H1 (cell line): ENCODE results near the gene CHST12. TPM values are rescaled to one million over a fixed set of nuclear protein-coding genes. Genes with fewer than 3 reads are reported as not detected.

Experiments used
- CTCF ChIA-PET: fragments of 300-600 bp; sonication (Branson Sonifier 250); formaldehyde crosslinking; loops from one replicate; lab custom pipeline; 2021; ENCODE audit not compliant: partially characterized antibody; lab: Charles Lee
- POLR2A ChIA-PET: fragments of 300-600 bp; sonication (Branson Sonifier 250); formaldehyde crosslinking; loops from one replicate; lab custom pipeline; 2021; ENCODE audit warnings: inconsistent platforms; ENCODE audit not compliant: partially characterized antibody; lab: Charles Lee
- DNase-seq, 2 experiments: peaks; one replicate each; pipeline versions ENCODE4 v3.0.0 to v3.0.0-alpha.2; 2010 to 2022; ENCODE audit warnings: low spot score in 2 of 2, low read depth in 1 of 2, mixed read lengths in 1 of 2
- FAIRE-seq: peaks from 2 replicates; lab custom pipeline; 2011; peaks lifted over from hg19 to GRCh38; lab: Jason Lieb, UNC
- H2AFZ ChIP-seq: 2 replicates; pipeline ENCODE4 v1.8.1; 2012; ENCODE audit warnings: low read length, inconsistent platforms
- H2AK5ac ChIP-seq: 2 replicates; pipeline ENCODE4 v1.6.1; 2013; ENCODE audit warnings: low read depth, low read length
- H2BK120ac ChIP-seq: replicated peaks from 2 replicates; pipeline ENCODE3; 2013; ENCODE audit warnings: low read depth, low read length, inconsistent platforms
- H2BK12ac ChIP-seq: 2 replicates; pipeline ENCODE4 v1.6.1; 2013; ENCODE audit warnings: low read depth, low read length
- H2BK15ac ChIP-seq: 2 replicates; pipeline ENCODE4 v1.6.1; 2013; ENCODE audit warnings: low read length
- H2BK20ac ChIP-seq: 2 replicates; pipeline ENCODE4 v1.6.1; 2013; ENCODE audit warnings: low read length
- H2BK5ac ChIP-seq: 2 replicates; pipeline ENCODE4 v1.6.1; 2013; ENCODE audit warnings: low read depth, low read length
- H3K14ac ChIP-seq: 2 replicates; pipeline ENCODE4 v1.6.1; 2013; ENCODE audit warnings: inconsistent platforms; ENCODE audit not compliant: insufficient read length
- H3K18ac ChIP-seq: 2 replicates; pipeline ENCODE4 v1.6.1; 2013; ENCODE audit warnings: low read length; ENCODE audit errors: extremely low read depth
- H3K23ac ChIP-seq: 2 replicates; pipeline ENCODE4 v1.6.1; 2013; ENCODE audit warnings: inconsistent platforms; ENCODE audit not compliant: insufficient read length
- H3K23me2 ChIP-seq: 2 replicates; pipeline ENCODE4 v1.6.1; 2013; ENCODE audit warnings: low read depth, low read length
- H3K27ac ChIP-seq: 2 replicates; pipeline ENCODE4 v1.6.1; 2011; ENCODE audit warnings: low read depth, low read length, inconsistent platforms
- H3K27me3 ChIP-seq, 4 experiments: replicated peaks in 1 of 4; 1 replicate in 1 of 4; 2 replicates in 3 of 4; pipeline versions ENCODE4 v1.6.1 to v1.8.1; 2011 to 2013; ENCODE audit warnings: low read length in 3 of 4, mild to moderate bottlenecking in 3 of 4, inconsistent platforms in 2 of 4, mixed read lengths in 2 of 4, moderate library complexity in 1 of 4; ENCODE audit not compliant: control insufficient read depth in 3 of 4, insufficient read depth in 3 of 4; ENCODE audit errors: extremely low read depth in 1 of 4
- H3K36me3 ChIP-seq, 4 experiments: 2 replicates each; pipeline versions ENCODE4 v1.6.1 to v1.8.1; 2011 to 2013; ENCODE audit warnings: mild to moderate bottlenecking in 4 of 4, low read length in 3 of 4, moderate library complexity in 2 of 4, control low read depth in 1 of 4, inconsistent platforms in 1 of 4; ENCODE audit not compliant: insufficient read depth in 4 of 4, control insufficient read depth in 2 of 4
- H3K4ac ChIP-seq: replicated peaks from 2 replicates; pipeline ENCODE3; 2013; ENCODE audit warnings: low read length, low read depth, mixed read lengths, inconsistent platforms; ENCODE audit not compliant: insufficient read length
- H3K4me1 ChIP-seq, 4 experiments: replicated peaks in 1 of 4; 1 replicate in 1 of 4; 2 replicates in 3 of 4; pipeline versions ENCODE4 v1.6.1 to v1.8.1; 2011 to 2013; ENCODE audit warnings: low read length in 3 of 4, inconsistent platforms in 2 of 4, mixed read lengths in 1 of 4; ENCODE audit not compliant: insufficient read depth in 4 of 4, control insufficient read depth in 3 of 4
- H3K4me2 ChIP-seq, 2 experiments: 2 replicates each; pipeline versions ENCODE4 v1.6.1 to v1.8.1; 2011 to 2013; ENCODE audit warnings: low read depth in 2 of 2, low read length in 2 of 2, control low read depth in 1 of 2, inconsistent platforms in 1 of 2, mild to moderate bottlenecking in 1 of 2; ENCODE audit not compliant: insufficient read depth in 1 of 2
- H3K4me3 ChIP-seq, 4 experiments: fragments of 200-600, 300-600 bp in 1 of 4; sonication (generic), shearing (Covaris generic), sonication (Bioruptor Twin) in 1 of 4; 2 replicates each; pipeline versions ENCODE4 v1.5.1 to v1.8.1; 2011 to 2016; ENCODE audit warnings: low read length in 4 of 4, low read depth in 3 of 4, control low read depth in 2 of 4, inconsistent platforms in 2 of 4, mild to moderate bottlenecking in 2 of 4, mixed read lengths in 1 of 4, moderate library complexity in 1 of 4; ENCODE audit not compliant: insufficient read depth in 2 of 4; ENCODE audit errors: extremely low read depth in 1 of 4
- H3K56ac ChIP-seq: replicated peaks from 2 replicates; pipeline ENCODE3; 2013; ENCODE audit warnings: low read depth, mild to moderate bottlenecking, mixed read lengths, low read length, inconsistent platforms; ENCODE audit not compliant: insufficient read length
- H3K79me1 ChIP-seq: 2 replicates; pipeline ENCODE4 v1.6.1; 2013; ENCODE audit warnings: low read depth, low read length, control low read depth
- H3K79me2 ChIP-seq, 2 experiments: 2 replicates each; pipeline versions ENCODE4 v1.6.1 to v1.8.1; 2012 to 2013; ENCODE audit warnings: low read length in 2 of 2, mild to moderate bottlenecking in 2 of 2, inconsistent platforms in 1 of 2; ENCODE audit not compliant: insufficient read depth in 2 of 2, control insufficient read depth in 1 of 2
- H3K9ac ChIP-seq, 4 experiments: replicated peaks in 1 of 4; 1 replicate in 1 of 4; 2 replicates in 3 of 4; pipeline versions ENCODE4 v1.6.1 to v1.8.1; 2011 to 2013; ENCODE audit warnings: low read depth in 3 of 4, low read length in 3 of 4, control low read depth in 2 of 4, mild to moderate bottlenecking in 2 of 4, moderate library complexity in 2 of 4, inconsistent platforms in 1 of 4; ENCODE audit errors: extremely low read depth in 1 of 4
- H3K9me3 ChIP-seq, 2 experiments: 2 replicates each; pipeline versions ENCODE4 v1.6.1 to v1.8.1; 2012 to 2013; ENCODE audit warnings: mild to moderate bottlenecking in 2 of 2, moderate library complexity in 2 of 2, control low read depth in 1 of 2, inconsistent platforms in 1 of 2, low read depth in 1 of 2, low read length in 1 of 2, mixed read lengths in 1 of 2; ENCODE audit not compliant: insufficient read depth in 2 of 2
- H4K20me1 ChIP-seq, 2 experiments: replicated peaks in 1 of 2; 2 replicates each; pipeline versions ENCODE3 to v1.8.1; 2011 to 2013; ENCODE audit warnings: inconsistent platforms in 2 of 2, low read length in 2 of 2, mild to moderate bottlenecking in 1 of 2; ENCODE audit not compliant: insufficient read depth in 2 of 2, control insufficient read depth in 1 of 2
- H4K5ac ChIP-seq: 2 replicates; pipeline ENCODE4 v1.6.1; 2013; ENCODE audit warnings: low read length, low read depth, mixed read lengths, inconsistent platforms; ENCODE audit not compliant: insufficient read length
- H4K8ac ChIP-seq: 2 replicates; pipeline ENCODE4 v1.8.0; 2013; ENCODE audit warnings: mild to moderate bottlenecking, moderate library complexity, low read length, inconsistent platforms; ENCODE audit not compliant: insufficient read depth; ENCODE audit errors: extremely low read depth
- H4K91ac ChIP-seq: replicated peaks from 2 replicates; pipeline ENCODE3; 2013; ENCODE audit warnings: low read length, mixed read lengths, inconsistent platforms; ENCODE audit not compliant: insufficient read length
- ATF3 ChIP-seq: IDR thresholded peaks from 2 replicates; pipeline ENCODE4 v1.6.1; 2011; ENCODE audit warnings: low read depth, mild to moderate bottlenecking, low read length; ENCODE audit not compliant: insufficient read depth
- E2F6 ChIP-seq: IDR thresholded peaks from 2 replicates; pipeline ENCODE4 v1.6.1; 2012; ENCODE audit warnings: inconsistent platforms
- GTF2F1 ChIP-seq: IDR thresholded peaks from 2 replicates; pipeline ENCODE4 v1.6.1; 2012; ENCODE audit warnings: low read depth, low read length, improper control_type of control experiment, borderline replicate concordance
- POU5F1 ChIP-seq: IDR thresholded peaks from 2 replicates; pipeline ENCODE4 v1.6.1; 2011; ENCODE audit warnings: low read depth, mild to moderate bottlenecking, low read length, moderate library complexity
- RFX5 ChIP-seq: IDR thresholded peaks from 2 replicates; pipeline ENCODE4 v1.6.1; 2011; ENCODE audit warnings: low read depth, low read length, improper control_type of control experiment, borderline replicate concordance
- RXRA ChIP-seq: IDR thresholded peaks from 2 replicates; pipeline ENCODE4 v1.6.1; 2011; ENCODE audit warnings: low read depth, mild to moderate bottlenecking, low read length, moderate library complexity; ENCODE audit not compliant: insufficient read depth
- TBP ChIP-seq: IDR thresholded peaks from 2 replicates; pipeline ENCODE4 v1.6.1; 2011; ENCODE audit warnings: low read depth, low read length, improper control_type of control experiment
- USF2 ChIP-seq: IDR thresholded peaks from 2 replicates; pipeline ENCODE4 v1.6.1; 2011; ENCODE audit warnings: low read length, improper control_type of control experiment
- WGBS, 2 experiments: shearing (Covaris generic) in 1 of 2; methylation state at CpG; one replicate each; pipeline versions ENCODE4 v1.1.6 to v1.1.7; 2013 to 2015; ENCODE audit warnings: low lambda C conversion rate in 2 of 2, mixed read lengths in 2 of 2, inconsistent platforms in 1 of 2, low coverage in 1 of 2, missing lambda C conversion rate in 1 of 2; ENCODE audit not compliant: insufficient replicate concordance in 2 of 2, insufficient coverage in 1 of 2, insufficient read length in 1 of 2; ENCODE audit errors: extremely low coverage in 1 of 2, missing lambda C conversion rate in 1 of 2; 5-methylcytosine and 5-hydroxymethylcytosine counted together
- polyA plus RNA-seq, 7 experiments: library from polyadenylated mRNA; depleted of rRNA in 3 of 7; stranded (reverse) in 5 of 7; unstranded in 2 of 7; fragments of >200 nt in 5 of 7; fragments of 200-250 nt in 2 of 7; gene quantifications; 1 replicate in 5 of 7; 2 replicates in 1 of 7; 4 replicates in 1 of 7; pipeline versions ENCODE4 v1.2.1 to v1.2.3, GENCODE V29; 2011 to 2013; ENCODE audit warnings: missing spikeins in 2 of 7, mixed read lengths in 2 of 7
- total RNA-seq: library from RNA; stranded (reverse); fragmentation: NEBNext Ultra II Directional; extraction: Animal tissue kit (Norgen Biotek cat#: 25700); gene quantifications from 2 replicates; pipeline ENCODE4 v1.2.1, GENCODE V29; 2021

Gene CHST12
- total and polyA plus RNA-seq, 2 of the 8 experiments (the other 6 are each of a cell fraction or from before 2014, with no cell fraction given) = 13.4 to 24.1 TPM

- H4K91ac ChIP-seq = peak overlapping the region; percentile 98
- H2BK12ac ChIP-seq = peak overlapping the region; percentile 94; the same call in 1 of the 2 replicates
- peak overlapping the region; percentile 78 for H3K18ac ChIP-seq
- ChIA-PET POLR2A (interaction anchor here (1.0 to 1.8 kb wide), 5 partner anchors 12 to 29 kb away, joined by 3 to 4 read pairs (median 4); no protein-coding TSS in a partner anchor), CTCF (interaction anchor here (0.6 to 2.5 kb wide), 7 partner anchors 13 to 215 kb away, joined by 3 to 9 read pairs (median 3); no protein-coding TSS in a partner anchor)
- no peak overlapping the region for H3K56ac ChIP-seq
- H2BK5ac ChIP-seq = peak overlapping the region; percentile 83; the same call in 1 of the 2 replicates
- H3K23ac ChIP-seq = no peak overlapping the region
- H3K4me3 ChIP-seq = no peak overlapping the region
- H2AK5ac ChIP-seq = peak overlapping the region; percentile 75; the same call in 1 of the 2 replicates
- H2BK20ac ChIP-seq = peak overlapping the region; percentile 95; the same call in 1 of the 2 replicates
- no peaks in the 10 kb centered on the region for H3K79me2 ChIP-seq
- H3K4me2 ChIP-seq = no peak overlapping the region
- peak overlapping the region; percentile 72 for H4K5ac ChIP-seq
- H2BK120ac ChIP-seq = peak overlapping the region; percentile 38
- H3K9me3 ChIP-seq = no peaks in the 10 kb centered on the region
- H3K79me1 ChIP-seq = no peaks in the 10 kb centered on the region; the same call in 1 of the 2 replicates
- H2BK15ac ChIP-seq = no peak overlapping the region
- no peak for FAIRE-seq
- H3K27me3 ChIP-seq = no peaks in the 10 kb centered on the region
- H4K20me1 ChIP-seq = no peaks in the 10 kb centered on the region
- no peak overlapping the region for H3K14ac ChIP-seq
- H4K8ac ChIP-seq = no peak overlapping the region
- peak overlapping the region; percentile 74 for H3K4ac ChIP-seq
- 74% methylated on average over 16 of the region's 25 CpGs; no CpG with 5 or more reads in 1 of the 2 experiments for WGBS, 2 experiments
- H3K27ac ChIP-seq = no peak overlapping the region
- no peak for DNase-seq
- no peak overlapping the region for H3K9ac ChIP-seq
- H2AFZ ChIP-seq = no peak overlapping the region
- peaks cover 0 to 48% (median 37%) of the 10 kb centered on the region in 4 experiments; a peak in 6 of 7 replicates for H3K4me1 ChIP-seq
- no peaks in the 10 kb centered on the region for H3K36me3 ChIP-seq
- peaks cover 16% of the 10 kb centered on the region; the same call in 1 of the 2 replicates for H3K23me2 ChIP-seq
- TF ChIP-seq RXRA (no peak), ATF3 (no peak), POU5F1 (no peak), GTF2F1 (no peak), USF2 (no peak), E2F6 (no peak), RFX5 (no peak), TBP (no peak)
Measured at GRCh38 chr7:2495418-2496299, 92.2 kb downstream of the CHST12 start.
